ENCODE measurements around the gene TRPT1. TPM values are rescaled to one million over a fixed set of nuclear protein-coding genes. Genes with fewer than 3 reads are reported as not detected.

TRPT1 gene
- total and polyA plus RNA-seq, 9 of the 15 experiments (the other 6 are each of a cell fraction or from before 2014, with no cell fraction given) = 4.6 to 41.7 (median 23.1) TPM

GRCh38 chr11:64225608-64226506 lies at the start of gene TRPT1, which contains the start of gene NUDT22 (continued):
- TF ChIP-seq, protein P1, sequence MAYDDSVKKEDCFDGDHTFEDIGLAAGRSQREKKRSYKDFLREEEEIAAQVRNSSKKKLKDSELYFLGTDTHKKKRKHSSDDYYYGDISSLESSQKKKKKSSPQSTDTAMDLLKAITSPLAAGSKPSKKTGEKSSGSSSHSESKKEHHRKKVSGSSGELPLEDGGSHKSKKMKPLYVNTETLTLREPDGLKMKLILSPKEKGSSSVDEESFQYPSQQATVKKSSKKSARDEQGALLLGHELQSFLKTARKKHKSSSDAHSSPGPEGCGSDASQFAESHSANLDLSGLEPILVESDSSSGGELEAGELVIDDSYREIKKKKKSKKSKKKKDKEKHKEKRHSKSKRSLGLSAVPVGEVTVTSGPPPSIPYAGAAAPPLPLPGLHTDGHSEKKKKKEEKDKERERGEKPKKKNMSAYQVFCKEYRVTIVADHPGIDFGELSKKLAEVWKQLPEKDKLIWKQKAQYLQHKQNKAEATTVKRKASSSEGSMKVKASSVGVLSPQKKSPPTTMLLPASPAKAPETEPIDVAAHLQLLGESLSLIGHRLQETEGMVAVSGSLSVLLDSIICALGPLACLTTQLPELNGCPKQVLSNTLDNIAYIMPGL (CRISPR knock-in tag; IDR thresholded peaks at IDR 0.05) = 0 out of 2 replicates have a peak, but pooled peaks have one; percentile 27
- TF ChIP-seq SP1 (CRISPR knock-in tag; IDR thresholded peaks at IDR 0.05) (peak; percentile 87), C11orf30 (IDR thresholded peaks at IDR 0.05; ENCODE audit: low read depth) (peak; percentile 37; the same call in 1 of the 2 replicates), DMBX1 (CRISPR knock-in tag; IDR thresholded peaks at IDR 0.05; ENCODE audit: borderline replicate concordance) (no peak), ZNF274 (IDR thresholded peaks at IDR 0.05; ENCODE audit: borderline replicate concordance, low read depth, low read length) (no peak), ETV6 (IDR thresholded peaks at IDR 0.05; ENCODE audit: borderline replicate concordance in 1 of 2, low read depth in 2 of 2, low read length in 1 of 2) (peak in 1 of 2 experiments; percentile 45; a peak in 1 of 4 replicates), ETV6 (CRISPR knock-in tag; IDR thresholded peaks at IDR 0.05; ENCODE audit: borderline replicate concordance) (no peak), ZNF436 (CRISPR knock-in tag; IDR thresholded peaks at IDR 0.05) (no peak), HBP1 (CRISPR knock-in tag; IDR thresholded peaks at IDR 0.05) (0 out of 2 replicates have a peak, but pooled peaks have one; percentile 8), OTX1 (CRISPR knock-in tag; IDR thresholded peaks at IDR 0.05) (no peak), CC2D1A (IDR thresholded peaks at IDR 0.05) (peak; percentile 16; the same call in 1 of the 2 replicates), KDM2B (CRISPR knock-in tag; IDR thresholded peaks at IDR 0.05) (no peak), SOX6 (IDR thresholded peaks at IDR 0.05) (peak; percentile 10; the same call in 1 of the 2 replicates), U2AF1 (optimal IDR thresholded peaks at IDR 0.05; ENCODE audit: low read depth, low read length) (peak; percentile 66), NR1H2 (CRISPR knock-in tag; IDR thresholded peaks at IDR 0.05) (0 out of 2 replicates have a peak, but pooled peaks have one; percentile 66), ETV1 (tag; conservative IDR thresholded peaks at IDR 0.05; ENCODE audit: low read depth) (peak; percentile 42), YY1 (IDR thresholded peaks at IDR 0.05; ENCODE audit: borderline replicate concordance in 1 of 3, control insufficient read depth in 1 of 3, extremely low read depth in 1 of 3, insufficient read depth in 3 of 3, insufficient read length in 1 of 3, insufficient replicate concordance in 2 of 3, low read depth in 1 of 3, low read length in 2 of 3) (peak in 2 of 3 experiments; percentile 30 to 40), PCBP1 (IDR thresholded peaks at IDR 0.05; ENCODE audit: low read depth, low read length, poor library complexity, severe bottlenecking) (peak; percentile 71), MTA3 (IDR thresholded peaks at IDR 0.05; ENCODE audit: borderline replicate concordance) (peak; percentile 32; the same call in 1 of the 2 replicates), ZNF282 (CRISPR knock-in tag; IDR thresholded peaks at IDR 0.05) (no peak), MYNN (IDR thresholded peaks at IDR 0.05) (0 out of 2 replicates have a peak, but pooled peaks have one; percentile 19), MYNN (CRISPR knock-in tag; IDR thresholded peaks at IDR 0.05) (no peak)
- TF ChIP-seq, protein P2, sequence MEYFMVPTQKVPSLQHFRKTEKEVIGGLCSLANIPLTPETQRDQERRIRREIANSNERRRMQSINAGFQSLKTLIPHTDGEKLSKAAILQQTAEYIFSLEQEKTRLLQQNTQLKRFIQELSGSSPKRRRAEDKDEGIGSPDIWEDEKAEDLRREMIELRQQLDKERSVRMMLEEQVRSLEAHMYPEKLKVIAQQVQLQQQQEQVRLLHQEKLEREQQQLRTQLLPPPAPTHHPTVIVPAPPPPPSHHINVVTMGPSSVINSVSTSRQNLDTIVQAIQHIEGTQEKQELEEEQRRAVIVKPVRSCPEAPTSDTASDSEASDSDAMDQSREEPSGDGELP (CRISPR knock-in tag; IDR thresholded peaks at IDR 0.05; ENCODE audit: borderline replicate concordance) = peak; percentile 63; the same call in 1 of the 2 replicates
